Karpas-422 (cell line): ENCODE data around the gene TOP3B. TPM values are rescaled to one million over a fixed set of nuclear protein-coding genes. Genes with fewer than 3 reads are reported as not detected.

Experiments
- DNase-seq: peaks from one replicate; pipeline ENCODE4 v3.0.0-alpha.2; 2015
- H2AFZ ChIP-seq: fragments of 200-600 bp; sonication (generic); 2 replicates; pipeline ENCODE4 v1.6.1; 2014; ENCODE audit warnings: antibody characterized with exemption, low read length, mixed read lengths
- H3K27ac ChIP-seq: fragments of 200-600 bp; sonication (generic); 2 replicates; pipeline ENCODE4 v1.5.1; 2014; ENCODE audit warnings: mild to moderate bottlenecking, low read length, moderate library complexity
- H3K27me3 ChIP-seq: fragments of 200-600 bp; sonication (generic); 2 replicates; pipeline ENCODE4 v1.6.1; 2014; ENCODE audit warnings: low read length, mixed read lengths
- H3K36me3 ChIP-seq: fragments of 200-600 bp; sonication (generic); 2 replicates; pipeline ENCODE4 v1.6.1; 2014; ENCODE audit warnings: low read length, mixed read lengths; ENCODE audit not compliant: insufficient read depth
- H3K4me1 ChIP-seq: fragments of 200-600 bp; sonication (generic); 2 replicates; pipeline ENCODE4 v1.6.1; 2014; ENCODE audit warnings: mild to moderate bottlenecking, low read length, mixed read lengths
- H3K4me2 ChIP-seq: fragments of 200-600 bp; sonication (generic); 2 replicates; pipeline ENCODE4 v1.6.1; 2014; ENCODE audit warnings: low read length, low read depth, mild to moderate bottlenecking; ENCODE audit not compliant: poor library complexity, severe bottlenecking
- H3K4me3 ChIP-seq: fragments of 200-600 bp; sonication (generic); 2 replicates; pipeline ENCODE4 v1.5.1; 2014; ENCODE audit warnings: mild to moderate bottlenecking, antibody characterized with exemption, low read length, mixed read lengths
- H3K79me2 ChIP-seq: fragments of 200-600 bp; sonication (generic); 2 replicates; pipeline ENCODE4 v1.6.1; 2014; ENCODE audit warnings: mild to moderate bottlenecking, low read length, mixed read lengths
- H3K9ac ChIP-seq: fragments of 200-600 bp; sonication (generic); 2 replicates; pipeline ENCODE4 v1.6.0; 2014; ENCODE audit warnings: low read length
- H3K9me2 ChIP-seq: fragments of 200-600 bp; sonication (generic), shearing (Covaris generic); replicated peaks from 2 replicates; pipeline ENCODE4 v1.6.0; 2014; ENCODE audit warnings: mild to moderate bottlenecking, low read length, moderate library complexity; ENCODE audit not compliant: insufficient read depth
- H3K9me3 ChIP-seq: fragments of 300-700, 200-600 bp; sonication (generic); 2 replicates; pipeline ENCODE4 v1.6.1; 2014; ENCODE audit warnings: low read length, mixed read lengths
- H4K20me1 ChIP-seq: fragments of 200-600 bp; sonication (generic); 2 replicates; pipeline ENCODE4 v1.6.1; 2014; ENCODE audit warnings: mild to moderate bottlenecking, antibody characterized with exemption, low read length, low read depth; ENCODE audit not compliant: insufficient read depth
- total RNA-seq: library from RNA; depleted of rRNA; stranded (reverse); fragments of >200 nt; shearing (Covaris generic); gene quantifications from 2 replicates; pipeline ENCODE4 v1.2.3, GENCODE V29; 2014; ENCODE audit warnings: low replicate concordance

TOP3B gene
- total RNA-seq, 1 experiment from 2014 or later = 38.1 TPM

DNA sequence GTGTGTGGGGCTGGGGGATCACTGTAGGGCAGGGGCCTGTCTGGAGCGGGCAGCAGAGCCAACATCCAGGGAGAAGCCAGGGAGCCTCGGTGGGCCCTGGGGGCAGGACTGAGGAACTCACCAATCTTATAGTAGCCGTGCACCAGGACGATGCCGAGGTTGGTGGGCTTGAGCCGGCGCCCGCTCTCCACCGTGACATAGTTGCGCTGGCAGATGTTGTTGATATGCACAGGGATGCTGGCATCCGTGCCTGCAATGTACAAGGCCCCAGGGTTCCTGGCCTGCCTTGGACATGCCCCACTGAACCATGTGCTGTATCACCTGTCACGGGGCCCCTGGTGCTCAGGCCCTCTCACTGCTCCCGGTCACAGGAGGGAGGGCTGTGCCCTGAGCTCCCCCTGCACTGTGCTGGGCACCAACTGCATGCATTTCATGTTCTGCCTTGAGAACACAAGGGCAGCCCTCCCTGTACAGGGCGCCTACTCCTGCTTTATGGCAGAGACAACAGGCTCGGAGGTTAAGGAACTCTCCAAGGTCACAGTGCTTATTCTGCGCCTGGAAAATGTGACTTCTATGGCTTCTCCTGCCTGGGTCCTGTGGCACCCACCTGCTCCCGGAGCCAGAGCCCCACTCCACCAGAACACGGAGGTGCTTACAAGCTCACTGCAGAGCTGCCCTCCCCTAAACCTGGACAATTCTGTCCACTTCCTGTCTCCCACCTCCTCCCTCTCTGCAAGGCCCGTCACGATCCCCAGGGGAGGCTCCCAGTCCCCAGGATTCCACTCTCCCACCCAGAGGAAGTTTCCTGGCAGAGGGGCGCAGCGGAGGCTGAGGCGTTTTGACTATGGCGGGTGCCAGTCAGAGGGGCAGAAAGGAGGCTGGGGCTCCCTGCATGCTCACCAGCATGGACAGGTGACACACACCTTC lies 22.1 kb downstream of the TOP3B start:
- H4K20me1 ChIP-seq = no peaks in the 10 kb centered on the region
- no peak overlapping the region for H3K9ac ChIP-seq
- peaks cover 16% of the 10 kb centered on the region for H3K36me3 ChIP-seq
- H3K4me1 ChIP-seq = no peaks in the 10 kb centered on the region
- H3K79me2 ChIP-seq = no peaks in the 10 kb centered on the region
- no peak for DNase-seq
- no peaks in the 10 kb centered on the region for H3K9me3 ChIP-seq
- no peak overlapping the region for H3K27ac ChIP-seq
- H3K9me2 ChIP-seq = no peaks in the 10 kb centered on the region
- H3K4me3 ChIP-seq = no peak overlapping the region
- H3K27me3 ChIP-seq = no peaks in the 10 kb centered on the region
- H3K4me2 ChIP-seq = no peak overlapping the region
- no peak overlapping the region for H2AFZ ChIP-seq

DNA sequence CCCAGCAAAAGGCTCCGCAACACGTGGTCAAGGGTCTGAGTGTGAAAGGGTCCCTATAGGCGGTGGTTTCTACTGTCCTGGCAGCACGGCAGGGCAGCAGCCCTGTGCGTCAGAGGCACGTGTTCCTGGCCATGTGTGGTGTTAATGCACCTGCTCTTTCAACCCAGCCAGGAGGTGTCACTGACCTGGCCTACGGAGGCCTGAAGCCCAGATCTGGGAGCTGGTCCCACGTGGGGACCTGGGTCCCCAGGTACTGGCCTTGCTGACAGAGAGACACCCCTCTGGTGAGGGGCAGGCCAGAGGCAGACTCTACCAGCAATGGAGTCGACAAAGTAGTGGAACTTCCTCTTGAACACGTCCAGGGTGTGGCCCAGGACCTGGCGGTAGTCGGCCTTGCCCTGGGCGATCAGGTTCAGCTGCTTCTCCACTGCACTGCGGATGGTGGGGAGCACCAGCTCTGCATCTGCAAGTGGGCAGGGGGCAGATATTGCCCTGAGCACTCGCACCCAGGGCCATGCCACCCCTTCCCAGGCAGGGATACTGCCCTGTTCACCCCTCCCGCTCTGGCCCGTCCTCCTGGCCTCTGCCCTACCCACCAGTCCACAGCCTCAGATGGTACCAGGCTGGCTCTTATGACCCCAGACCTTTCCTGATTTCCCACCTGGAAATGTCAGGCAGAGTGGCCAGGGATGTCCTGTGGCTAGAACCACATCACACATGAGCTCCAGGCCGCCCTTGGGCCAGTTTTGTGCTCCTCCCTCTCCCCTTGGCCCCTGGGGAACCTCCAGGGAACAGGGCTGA lies 23.1 kb downstream of the TOP3B start:
- Histone ChIP-seq H3K4me1 (no peaks in the 10 kb centered on the region), H3K4me2 (no peak overlapping the region), H4K20me1 (no peaks in the 10 kb centered on the region), H3K9ac (no peak overlapping the region), H3K4me3 (no peak overlapping the region), H2AFZ (no peak overlapping the region), H3K27ac (no peak overlapping the region), H3K36me3 (peaks cover 11% of the 10 kb centered on the region; the same call in 1 of the 2 replicates), H3K9me2 (no peaks in the 10 kb centered on the region), H3K27me3 (no peaks in the 10 kb centered on the region), H3K79me2 (no peaks in the 10 kb centered on the region), H3K9me3 (no peaks in the 10 kb centered on the region)
- DNase-seq = no peak

DNA sequence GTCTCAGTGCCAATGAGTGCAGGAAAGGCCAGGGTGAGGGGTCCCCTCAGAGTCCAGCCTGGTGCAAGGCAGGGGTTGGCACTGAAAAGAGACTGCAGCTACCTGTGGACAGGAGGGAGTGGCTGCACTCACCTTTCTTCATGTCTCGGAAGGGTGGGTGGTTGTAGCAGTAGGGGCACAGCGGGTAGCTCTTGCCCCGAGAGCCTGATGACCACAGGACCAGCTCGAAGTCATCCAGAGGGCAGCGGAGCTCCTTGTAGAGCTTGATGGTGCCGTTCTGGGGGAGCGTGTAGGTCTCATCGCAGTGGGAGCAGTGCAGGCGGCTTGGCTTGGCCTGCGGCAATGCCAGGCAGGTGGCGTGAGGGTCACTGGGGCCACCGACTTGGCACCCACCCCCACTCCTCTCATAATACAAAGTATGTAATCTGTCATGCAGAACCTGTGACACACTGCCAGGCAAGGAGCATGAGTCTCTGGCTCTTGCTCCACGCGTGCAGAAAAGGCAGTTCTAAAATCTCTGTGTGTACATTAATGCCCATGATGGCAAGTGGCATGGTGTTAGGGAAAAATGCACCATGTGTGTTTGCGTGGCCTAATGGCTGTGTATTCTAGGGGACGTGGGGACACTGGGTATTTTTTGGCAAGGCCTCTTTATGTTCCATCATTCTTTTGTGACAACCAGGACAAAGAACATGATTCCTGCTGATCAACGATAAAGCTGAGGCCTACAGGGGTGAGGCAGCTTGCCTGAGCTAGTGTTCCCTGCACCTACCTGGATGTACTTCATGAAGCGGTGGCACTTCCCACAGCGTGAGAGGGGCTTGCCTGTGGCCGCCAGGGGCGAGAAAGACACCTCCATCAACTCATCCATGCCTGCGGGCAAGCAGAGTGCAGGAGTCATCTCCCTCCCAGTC lies 24.0 kb downstream of the TOP3B start:
- Histone ChIP-seq H3K9me3 (no peaks in the 10 kb centered on the region), H3K4me3 (no peak overlapping the region), H2AFZ (no peak overlapping the region), H4K20me1 (no peaks in the 10 kb centered on the region), H3K4me1 (no peaks in the 10 kb centered on the region), H3K79me2 (no peaks in the 10 kb centered on the region), H3K9ac (no peak overlapping the region), H3K36me3 (peaks cover 11% of the 10 kb centered on the region; the same call in 1 of the 2 replicates), H3K27me3 (no peaks in the 10 kb centered on the region), H3K27ac (no peak overlapping the region), H3K4me2 (no peak overlapping the region), H3K9me2 (no peaks in the 10 kb centered on the region)
- no peak for DNase-seq

DNA sequence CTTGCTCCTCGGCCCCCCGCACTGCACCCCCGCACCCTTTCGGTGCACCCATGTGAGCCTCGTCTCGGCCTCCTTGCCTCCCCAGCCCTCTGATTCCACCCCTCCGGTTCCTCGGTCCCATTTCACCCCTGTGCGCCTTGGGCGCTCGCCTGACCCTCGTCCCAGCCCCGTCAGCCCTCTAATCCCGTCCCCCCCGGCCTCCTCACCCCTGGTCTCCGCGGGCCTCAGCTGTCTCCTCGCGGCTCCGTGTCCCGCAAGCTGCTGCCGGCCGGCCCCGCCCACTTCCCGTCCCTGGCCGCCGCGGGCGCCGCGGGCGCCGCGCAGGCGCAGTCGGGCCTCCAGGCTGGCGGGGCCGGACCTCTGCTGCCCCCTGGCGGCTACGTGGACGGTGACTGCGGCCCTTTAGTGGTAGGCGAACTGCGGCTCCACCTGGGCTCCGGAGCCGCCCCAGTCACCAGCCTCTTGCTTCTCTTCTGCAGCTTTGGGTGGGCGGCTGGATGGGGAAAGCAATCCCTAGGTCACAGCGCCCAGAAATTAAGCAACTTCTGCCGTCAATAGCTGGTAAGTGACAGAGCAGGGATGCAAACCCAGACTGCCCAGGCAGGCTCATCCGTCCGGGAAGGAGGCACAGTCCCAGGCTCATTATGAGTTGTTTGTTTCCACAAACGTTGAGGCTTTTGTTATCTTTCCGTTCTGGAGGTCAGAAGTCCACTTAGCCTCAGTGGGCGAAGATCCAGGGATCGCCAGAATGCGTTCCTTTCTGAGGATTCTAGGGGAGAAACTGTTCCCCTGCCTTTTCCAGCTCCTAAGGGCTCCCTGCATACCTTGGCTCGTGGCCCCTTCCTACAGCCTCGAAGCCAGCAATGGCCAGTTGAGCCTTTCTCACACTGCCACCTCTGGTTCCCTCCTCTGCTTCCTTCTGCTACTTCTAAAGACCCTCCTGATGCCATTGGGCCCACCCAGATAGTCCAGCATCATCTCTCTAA lies 29.7 kb downstream of the TOP3B start, which contains the start of gene PPM1F:
Gene PPM1F (minus strand): TSS at position 263 of the 986 bp plus-strand sequence. CDS start 6,800 bp downstream, outside the sequence.
- no peaks in the 10 kb centered on the region for H3K36me3 ChIP-seq
- peak within 1 kb of the TSS; percentile 91 for H3K9ac ChIP-seq
- peaks cover 21% of the 10 kb centered on the region for H3K79me2 ChIP-seq
- peak within 1 kb of the TSS; percentile 84 for H3K4me3 ChIP-seq
- H2AFZ ChIP-seq = peak within 1 kb of the TSS; percentile 77; the same call in 1 of the 2 replicates
- H3K9me2 ChIP-seq = no peaks in the 10 kb centered on the region
- no peak within 1 kb of the TSS for H3K27ac ChIP-seq
- no peaks in the 10 kb centered on the region for H3K27me3 ChIP-seq
- peak; percentile 94 for DNase-seq
- H3K9me3 ChIP-seq = no peaks in the 10 kb centered on the region
- no peaks in the 10 kb centered on the region for H4K20me1 ChIP-seq
- H3K4me2 ChIP-seq = peak within 1 kb of the TSS; percentile 92
- H3K4me1 ChIP-seq = peaks cover 17% of the 10 kb centered on the region

DNA sequence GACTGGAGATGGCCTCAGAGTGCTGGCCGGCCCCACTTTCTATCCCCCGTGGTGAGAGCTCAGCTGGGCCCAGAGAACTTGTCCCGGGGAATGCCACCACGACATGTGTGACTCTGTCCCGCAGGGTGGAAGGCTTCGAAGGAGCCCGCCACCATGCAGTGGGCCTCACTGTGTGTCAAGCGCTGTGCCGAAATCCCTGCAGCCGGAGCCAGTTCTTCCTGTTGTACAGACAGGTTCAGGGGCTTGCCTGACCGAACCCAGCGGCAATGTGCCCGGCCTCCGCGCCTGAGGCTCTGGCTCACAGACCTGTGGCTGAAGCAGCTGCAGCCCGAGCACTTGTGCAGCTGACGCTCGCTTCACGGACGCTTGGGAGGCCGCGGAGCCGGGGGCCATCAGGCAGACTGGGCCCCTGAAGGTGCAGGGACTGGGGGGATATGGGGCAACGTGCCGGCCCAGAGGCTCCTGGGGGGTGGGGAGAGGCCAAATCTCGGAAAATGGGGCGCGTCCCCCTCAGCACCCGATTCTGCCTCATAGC lies 30.6 kb downstream of the TOP3B start:
- peak overlapping the region; percentile 77; the same call in 1 of the 2 replicates for H2AFZ ChIP-seq
- H3K36me3 ChIP-seq = no peaks in the 10 kb centered on the region
- no peaks in the 10 kb centered on the region for H3K9me2 ChIP-seq
- peaks cover 21% of the 10 kb centered on the region for H3K79me2 ChIP-seq
- DNase-seq = peak; percentile 75
- H4K20me1 ChIP-seq = no peaks in the 10 kb centered on the region
- no peaks in the 10 kb centered on the region for H3K9me3 ChIP-seq
- peak overlapping the region; percentile 92 for H3K4me2 ChIP-seq
- H3K4me3 ChIP-seq = peak overlapping the region; percentile 84
- H3K9ac ChIP-seq = peak overlapping the region; percentile 91
- peaks cover 17% of the 10 kb centered on the region for H3K4me1 ChIP-seq
- H3K27me3 ChIP-seq = no peaks in the 10 kb centered on the region
- H3K27ac ChIP-seq = no peak overlapping the region

DNA sequence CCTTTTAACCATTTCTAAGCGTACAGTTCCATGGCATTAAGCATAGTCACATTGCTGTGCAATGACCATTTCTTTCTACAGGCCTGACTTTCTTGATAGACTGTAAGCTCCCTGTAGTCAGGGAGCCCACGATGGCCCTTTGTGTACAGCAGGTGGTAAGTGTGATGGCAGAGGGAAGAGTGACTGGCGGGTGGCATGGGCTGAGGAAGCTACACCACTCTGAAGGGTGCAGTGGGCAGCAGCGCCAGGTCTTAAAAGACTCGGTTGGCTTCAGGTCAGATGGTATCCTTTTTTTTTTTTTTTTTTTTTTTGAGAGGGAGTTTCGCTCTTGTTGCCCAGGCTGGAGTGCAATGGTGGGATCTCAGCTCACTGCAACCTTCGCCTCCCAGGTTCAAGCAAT lies 31.5 kb downstream of the TOP3B start:
- H3K27me3 ChIP-seq = no peaks in the 10 kb centered on the region
- H3K4me1 ChIP-seq = peaks cover 17% of the 10 kb centered on the region
- no peaks in the 10 kb centered on the region for H3K36me3 ChIP-seq
- H3K79me2 ChIP-seq = peaks cover 21% of the 10 kb centered on the region
- no peak for DNase-seq
- no peaks in the 10 kb centered on the region for H3K9me3 ChIP-seq
- no peak overlapping the region for H3K4me3 ChIP-seq
- no peaks in the 10 kb centered on the region for H4K20me1 ChIP-seq
- H3K27ac ChIP-seq = no peak overlapping the region
- no peaks in the 10 kb centered on the region for H3K9me2 ChIP-seq
- H3K4me2 ChIP-seq = no peak overlapping the region
- no peak overlapping the region for H3K9ac ChIP-seq
- no peak overlapping the region for H2AFZ ChIP-seq

DNA sequence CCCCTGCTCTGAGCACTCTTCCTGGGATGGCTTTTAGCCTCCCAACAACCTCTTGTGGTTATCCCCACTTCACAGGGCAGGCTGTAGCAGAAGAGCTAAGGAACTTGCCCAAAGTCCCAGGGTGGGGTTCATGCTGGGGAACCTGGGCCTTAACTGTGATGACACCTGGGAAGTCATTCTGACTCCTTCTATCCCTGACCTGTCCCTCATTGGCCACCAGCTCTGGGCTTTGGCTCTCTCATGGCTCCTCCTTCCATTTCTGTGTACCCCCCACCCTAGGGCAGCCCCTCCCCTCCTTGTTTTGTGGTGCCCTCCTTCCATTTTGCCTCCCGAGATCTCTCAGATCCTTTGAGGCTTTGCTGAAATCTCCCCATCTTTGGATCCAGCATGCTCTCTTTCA lies 32.6 kb downstream of the TOP3B start:
- Histone ChIP-seq H3K27ac (no peak overlapping the region), H3K9me2 (no peaks in the 10 kb centered on the region), H3K36me3 (no peaks in the 10 kb centered on the region), H3K79me2 (peaks cover 21% of the 10 kb centered on the region), H3K4me2 (no peak overlapping the region), H4K20me1 (no peaks in the 10 kb centered on the region), H3K9ac (no peak overlapping the region), H3K27me3 (no peaks in the 10 kb centered on the region), H2AFZ (no peak overlapping the region), H3K9me3 (no peaks in the 10 kb centered on the region), H3K4me1 (peaks cover 17% of the 10 kb centered on the region), H3K4me3 (no peak overlapping the region)
- DNase-seq = no peak
